ENCODE results near the gene CXCR6. TPM values are rescaled to one million over a fixed set of nuclear protein-coding genes. Genes with fewer than 3 reads are reported as not detected.

Gene CXCR6
- total and polyA plus RNA-seq, 2 experiments from 2014 or later = 0.10 TPM; not detected in 1

GRCh38 chr3:45909542-45909941, 33.7 kb upstream of the CXCR6 start (continued):
- no peak for TF ChIP-seq ZNF462 (CRISPR knock-in tag; IDR thresholded peaks at IDR 0.05)
- TF ChIP-seq CREB1 (CRISPR knock-in tag; IDR thresholded peaks at IDR 0.05; ENCODE audit: low read depth) = no peak
- TF ChIP-seq NANOG (IDR thresholded peaks at IDR 0.05; ENCODE audit: borderline replicate concordance) = no peak
- TF ChIP-seq ZNF331 (CRISPR knock-in tag; IDR thresholded peaks at IDR 0.05; ENCODE audit: low read depth) = no peak
- TF ChIP-seq POLR2AphosphoS5 (IDR thresholded peaks at IDR 0.05; ENCODE audit: low read depth) = no peak

- H3K4me3 ChIP-seq = no peak overlapping the region
- peaks cover 15% of the 10 kb centered on the region for H3K27me3 Mint-ChIP-seq (ENCODE audit: insufficient read depth, low read depth, poor library complexity)
- ATAC-seq (no peak), DNase-seq (ENCODE audit: low spot score) (no peak)
- H3K9me3 Mint-ChIP-seq = no peaks in the 10 kb centered on the region
- H2AFZ ChIP-seq = no peak overlapping the region
- H3K4me1 ChIP-seq (ENCODE audit: insufficient read depth) = no peaks in the 10 kb centered on the region
- H3K9me2 ChIP-seq (ENCODE audit: insufficient read depth) = no peaks in the 10 kb centered on the region
- H3K4me2 ChIP-seq = no peak overlapping the region
- no peaks in the 10 kb centered on the region for H3K36me3 Mint-ChIP-seq (ENCODE audit: low read depth)
- H3K36me3 ChIP-seq (ENCODE audit: insufficient read depth) = no peaks in the 10 kb centered on the region
- H3K27ac ChIP-seq (ENCODE audit: low read depth) = no peak overlapping the region
- no peaks in the 10 kb centered on the region for H4K20me1 ChIP-seq (replicated peaks; ENCODE audit: insufficient read depth)
- H3K79me2 ChIP-seq (replicated peaks; ENCODE audit: insufficient read depth) = no peaks in the 10 kb centered on the region
- H3K4me1 Mint-ChIP-seq = peaks cover 7% of the 10 kb centered on the region; the same call in 2 of the 3 replicates
- no peaks in the 10 kb centered on the region for H3K27me3 ChIP-seq (ENCODE audit: insufficient read depth)
- H3F3A ChIP-seq (replicated peaks; ENCODE audit: low read depth) = no peaks in the 10 kb centered on the region
- no peak overlapping the region for H3K4me3 Mint-ChIP-seq
- no peak overlapping the region for H3K27ac Mint-ChIP-seq
- TF ChIP-seq ZNF462 (CRISPR knock-in tag; IDR thresholded peaks at IDR 0.05) (no peak), NANOG (IDR thresholded peaks at IDR 0.05; ENCODE audit: borderline replicate concordance) (no peak), JUNB (IDR thresholded peaks at IDR 0.05; ENCODE audit: unreplicated experiment) (no peak)
Measured at GRCh38 chr3:45910892-45911291, 32.4 kb upstream of the CXCR6 start.

Measured in GM23338 (cell line).